HepG2 (cell line): ENCODE data around the gene MYOM1. TPM values are rescaled to one million over a fixed set of nuclear protein-coding genes. Genes with fewer than 3 reads are reported as not detected.

Experiments used
- AGO2 ChIP-seq: fragments of 200-400 bp; formaldehyde crosslinking; optimal IDR thresholded peaks from 2 replicates; pipeline ENCODE3; 2017; ENCODE audit warnings: mild to moderate bottlenecking, low read depth, low read length, moderate library complexity
- HOXA3 ChIP-seq: sonication (generic); formaldehyde crosslinking; IDR thresholded peaks from 2 replicates; pipeline ENCODE4 v1.5.0; 2020; ENCODE audit warnings: missing genetic modification reagents
- KMT2B ChIP-seq: IDR thresholded peaks from 2 replicates; pipeline ENCODE4 v1.6.1; 2016; ENCODE audit warnings: missing genetic modification reagents, missing compliant biosample characterization
- MED13 ChIP-seq: sonication (generic); formaldehyde crosslinking; IDR thresholded peaks from 2 replicates; pipeline ENCODE4 v1.5.0; 2020; ENCODE audit warnings: missing genetic modification reagents
- PLRG1 ChIP-seq: fragments of 450-650 bp; conservative IDR thresholded peaks from 2 replicates; pipeline ENCODE4 v1.6.1; 2016
- PRPF4 ChIP-seq: fragments of 200-400 bp; formaldehyde crosslinking; IDR thresholded peaks from 2 replicates; pipeline ENCODE4 v1.6.1; 2016; ENCODE audit warnings: low read length, low read depth; ENCODE audit not compliant: poor library complexity, severe bottlenecking
- RARA ChIP-seq: IDR thresholded peaks from 2 replicates; pipeline ENCODE4 v1.6.1; 2016; ENCODE audit warnings: missing genetic modification reagents, missing compliant biosample characterization
- SRSF4 ChIP-seq: fragments of 200-400 bp; formaldehyde crosslinking; IDR thresholded peaks from one replicate; pipeline ENCODE4 v1.6.1; 2018; ENCODE audit warnings: mild to moderate bottlenecking, low read depth, low read length, moderate library complexity; ENCODE audit not compliant: poor library complexity, severe bottlenecking
- TMF1 ChIP-seq: sonication (generic); formaldehyde crosslinking; IDR thresholded peaks from 2 replicates; pipeline ENCODE4 v1.8.1; 2022; ENCODE audit warnings: low read depth, missing genetic modification reagents
- ZFY ChIP-seq: sonication (generic); formaldehyde crosslinking; IDR thresholded peaks from 2 replicates; pipeline ENCODE4 v1.4.0; 2020; ENCODE audit warnings: missing genetic modification reagents
- ZNF552 ChIP-seq: sonication (generic); formaldehyde crosslinking; IDR thresholded peaks from 2 replicates; pipeline ENCODE4 v1.9.0; 2022; ENCODE audit warnings: missing genetic modification reagents, mild to moderate bottlenecking, borderline replicate concordance
- ZNF747 ChIP-seq: sonication (generic); formaldehyde crosslinking; IDR thresholded peaks from 2 replicates; pipeline ENCODE4 v1.8.1; 2023; ENCODE audit warnings: missing genetic modification reagents, mild to moderate bottlenecking, borderline replicate concordance
- ZNF766 ChIP-seq: sonication (generic); formaldehyde crosslinking; IDR thresholded peaks from 2 replicates; pipeline ENCODE4 v1.5.0; 2020; ENCODE audit warnings: missing genetic modification reagents, borderline replicate concordance
- polyA plus RNA-seq, 8 experiments: library from polyadenylated mRNA; depleted of rRNA in 3 of 8; stranded (reverse) in 7 of 8; unstranded in 1 of 8; fragments of >200 nt; fragmentation: Illumina TruSeq in 4 of 8; extraction: Trizol in 4 of 8; gene quantifications; 2 replicates each; pipeline versions ENCODE4 v1.2.1 to v1.2.3, GENCODE V29; 2011 to 2016; ENCODE audit warnings: low read depth in 4 of 8, missing spikeins in 1 of 8, mixed read lengths in 1 of 8; ENCODE audit not compliant: insufficient read depth in 1 of 8
- total RNA-seq, 5 experiments: library from RNA; depleted of rRNA; stranded (reverse); fragments of >200 nt; fragmentation: Illumina TruSeq; extraction: Trizol; gene quantifications; 2 replicates each; pipeline ENCODE4 v1.2.3, GENCODE V29; 2016; ENCODE audit warnings: low read depth in 1 of 5
- TF ChIP-seq, protein P1 (sequence below): sonication (generic); formaldehyde crosslinking; IDR thresholded peaks from 2 replicates; pipeline ENCODE4 v1.5.0; 2020; ENCODE audit warnings: missing genetic modification reagents, mild to moderate bottlenecking, borderline replicate concordance
- TF ChIP-seq, protein P2 (sequence below): IDR thresholded peaks from 2 replicates; pipeline ENCODE4 v1.6.1; 2016; ENCODE audit warnings: low read depth, borderline replicate concordance
- TF ChIP-seq, protein P3 (sequence below): sonication (generic); formaldehyde crosslinking; IDR thresholded peaks from 2 replicates; pipeline ENCODE4 v1.8.0; 2022; ENCODE audit warnings: low read depth, missing genetic modification reagents
- TF ChIP-seq, protein P4 (sequence below): sonication (generic); formaldehyde crosslinking; IDR thresholded peaks from 2 replicates; pipeline ENCODE4 v1.5.0; 2020; ENCODE audit warnings: mild to moderate bottlenecking, missing genetic modification reagents
- TF ChIP-seq, protein P5 (sequence below): sonication (generic); formaldehyde crosslinking; IDR thresholded peaks from 2 replicates; pipeline ENCODE4 v1.8.1; 2022; ENCODE audit warnings: low read depth, mild to moderate bottlenecking, missing genetic modification reagents
- TF ChIP-seq, protein P6 (sequence below): sonication (generic); formaldehyde crosslinking; IDR thresholded peaks from 2 replicates; pipeline ENCODE4 v1.4.0; 2020; ENCODE audit warnings: missing genetic modification reagents

MYOM1 gene
- total and polyA plus RNA-seq, 2 of the 13 experiments (the other 11 are each of a cell fraction or from before 2014, with no cell fraction given) = 0.46 to 0.98 TPM

DNA sequence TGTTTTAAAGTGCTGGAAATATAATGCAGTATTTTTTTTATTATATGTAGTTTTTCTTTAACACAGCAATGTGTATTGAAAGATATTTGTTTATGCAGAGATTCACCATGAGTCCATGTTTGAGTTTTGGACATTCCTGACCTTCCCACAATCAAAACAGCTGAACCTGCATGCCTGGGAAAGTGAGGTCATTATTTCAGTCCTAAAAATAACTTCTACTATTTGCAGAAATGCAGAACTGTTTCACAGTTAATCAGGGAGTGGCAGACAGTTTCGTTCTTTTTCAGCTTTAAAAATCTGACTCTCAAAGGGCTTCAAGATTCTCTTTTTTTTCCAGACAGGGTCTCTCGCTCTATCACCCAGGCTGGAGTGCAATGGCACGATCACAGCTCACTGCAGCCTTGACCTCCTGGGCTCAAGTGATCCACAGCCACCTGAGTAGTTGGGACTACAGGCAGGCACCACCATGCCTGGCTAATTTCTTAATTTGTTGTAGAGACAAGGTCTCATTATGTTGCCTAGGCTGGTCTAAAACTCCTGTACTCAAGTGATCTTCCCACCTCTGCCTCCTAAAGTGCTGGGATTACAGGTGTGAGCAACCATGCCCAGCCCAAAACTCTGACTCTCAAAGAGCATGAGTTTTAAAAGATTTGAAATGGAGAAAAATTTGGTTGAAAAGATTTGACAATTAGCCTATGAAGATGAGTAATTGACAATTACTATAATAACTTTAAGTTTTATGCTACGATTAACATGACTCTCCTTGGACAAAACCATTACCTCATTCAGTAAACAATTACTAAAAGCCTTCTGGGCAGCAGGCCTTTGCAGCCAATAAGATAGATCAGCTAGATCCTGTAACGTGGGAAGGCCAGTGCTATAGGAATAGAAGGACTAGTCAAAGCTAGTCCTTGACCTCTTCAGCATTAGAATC is 37.2 kb upstream of the MYOM1 start (continued):
- TF ChIP-seq, protein P1, sequence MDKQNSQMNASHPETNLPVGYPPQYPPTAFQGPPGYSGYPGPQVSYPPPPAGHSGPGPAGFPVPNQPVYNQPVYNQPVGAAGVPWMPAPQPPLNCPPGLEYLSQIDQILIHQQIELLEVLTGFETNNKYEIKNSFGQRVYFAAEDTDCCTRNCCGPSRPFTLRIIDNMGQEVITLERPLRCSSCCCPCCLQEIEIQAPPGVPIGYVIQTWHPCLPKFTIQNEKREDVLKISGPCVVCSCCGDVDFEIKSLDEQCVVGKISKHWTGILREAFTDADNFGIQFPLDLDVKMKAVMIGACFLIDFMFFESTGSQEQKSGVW (CRISPR knock-in tag) = no peak
- TF ChIP-seq MED13 (CRISPR knock-in tag) (no peak), SRSF4 (no peak), TMF1 (no peak), ZFY (CRISPR knock-in tag) (no peak), PRPF4 (no peak), KMT2B (CRISPR knock-in tag) (no peak), HOXA3 (CRISPR knock-in tag) (no peak), AGO2 (no peak), RARA (CRISPR knock-in tag) (peak; percentile 77), ZNF552 (CRISPR knock-in tag) (no peak), ZNF747 (no peak), PLRG1 (no peak), ZNF766 (CRISPR knock-in tag) (0 out of 2 replicates have a peak, but pooled peaks have one; percentile 37)
- TF ChIP-seq, protein P2, sequence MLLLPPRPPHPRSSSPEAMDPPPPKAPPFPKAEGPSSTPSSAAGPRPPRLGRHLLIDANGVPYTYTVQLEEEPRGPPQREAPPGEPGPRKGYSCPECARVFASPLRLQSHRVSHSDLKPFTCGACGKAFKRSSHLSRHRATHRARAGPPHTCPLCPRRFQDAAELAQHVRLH (CRISPR knock-in tag) = no peak
- TF ChIP-seq, protein P3, sequence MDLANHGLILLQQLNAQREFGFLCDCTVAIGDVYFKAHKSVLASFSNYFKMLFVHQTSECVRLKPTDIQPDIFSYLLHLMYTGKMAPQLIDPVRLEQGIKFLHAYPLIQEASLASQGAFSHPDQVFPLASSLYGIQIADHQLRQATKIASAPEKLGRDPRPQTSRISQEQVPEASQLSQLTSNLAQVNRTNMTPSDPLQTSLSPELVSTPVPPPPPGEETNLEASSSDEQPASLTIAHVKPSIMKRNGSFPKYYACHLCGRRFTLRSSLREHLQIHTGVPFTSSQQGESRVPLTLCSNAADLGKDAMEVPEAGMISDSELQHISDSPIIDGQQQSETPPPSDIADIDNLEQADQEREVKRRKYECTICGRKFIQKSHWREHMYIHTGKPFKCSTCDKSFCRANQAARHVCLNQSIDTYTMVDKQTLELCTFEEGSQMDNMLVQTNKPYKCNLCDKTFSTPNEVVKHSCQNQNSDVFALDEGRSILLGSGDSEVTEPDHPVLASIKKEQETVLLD (CRISPR knock-in tag) = no peak
- TF ChIP-seq, protein P4, sequence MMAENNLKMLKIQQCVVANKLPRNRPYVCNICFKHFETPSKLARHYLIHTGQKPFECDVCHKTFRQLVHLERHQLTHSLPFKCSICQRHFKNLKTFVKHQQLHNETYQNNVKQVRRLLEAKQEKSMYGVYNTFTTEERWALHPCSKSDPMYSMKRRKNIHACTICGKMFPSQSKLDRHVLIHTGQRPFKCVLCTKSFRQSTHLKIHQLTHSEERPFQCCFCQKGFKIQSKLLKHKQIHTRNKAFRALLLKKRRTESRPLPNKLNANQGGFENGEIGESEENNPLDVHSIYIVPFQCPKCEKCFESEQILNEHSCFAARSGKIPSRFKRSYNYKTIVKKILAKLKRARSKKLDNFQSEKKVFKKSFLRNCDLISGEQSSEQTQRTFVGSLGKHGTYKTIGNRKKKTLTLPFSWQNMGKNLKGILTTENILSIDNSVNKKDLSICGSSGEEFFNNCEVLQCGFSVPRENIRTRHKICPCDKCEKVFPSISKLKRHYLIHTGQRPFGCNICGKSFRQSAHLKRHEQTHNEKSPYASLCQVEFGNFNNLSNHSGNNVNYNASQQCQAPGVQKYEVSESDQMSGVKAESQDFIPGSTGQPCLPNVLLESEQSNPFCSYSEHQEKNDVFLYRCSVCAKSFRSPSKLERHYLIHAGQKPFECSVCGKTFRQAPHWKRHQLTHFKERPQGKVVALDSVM = no peak
- TF ChIP-seq, protein P5, sequence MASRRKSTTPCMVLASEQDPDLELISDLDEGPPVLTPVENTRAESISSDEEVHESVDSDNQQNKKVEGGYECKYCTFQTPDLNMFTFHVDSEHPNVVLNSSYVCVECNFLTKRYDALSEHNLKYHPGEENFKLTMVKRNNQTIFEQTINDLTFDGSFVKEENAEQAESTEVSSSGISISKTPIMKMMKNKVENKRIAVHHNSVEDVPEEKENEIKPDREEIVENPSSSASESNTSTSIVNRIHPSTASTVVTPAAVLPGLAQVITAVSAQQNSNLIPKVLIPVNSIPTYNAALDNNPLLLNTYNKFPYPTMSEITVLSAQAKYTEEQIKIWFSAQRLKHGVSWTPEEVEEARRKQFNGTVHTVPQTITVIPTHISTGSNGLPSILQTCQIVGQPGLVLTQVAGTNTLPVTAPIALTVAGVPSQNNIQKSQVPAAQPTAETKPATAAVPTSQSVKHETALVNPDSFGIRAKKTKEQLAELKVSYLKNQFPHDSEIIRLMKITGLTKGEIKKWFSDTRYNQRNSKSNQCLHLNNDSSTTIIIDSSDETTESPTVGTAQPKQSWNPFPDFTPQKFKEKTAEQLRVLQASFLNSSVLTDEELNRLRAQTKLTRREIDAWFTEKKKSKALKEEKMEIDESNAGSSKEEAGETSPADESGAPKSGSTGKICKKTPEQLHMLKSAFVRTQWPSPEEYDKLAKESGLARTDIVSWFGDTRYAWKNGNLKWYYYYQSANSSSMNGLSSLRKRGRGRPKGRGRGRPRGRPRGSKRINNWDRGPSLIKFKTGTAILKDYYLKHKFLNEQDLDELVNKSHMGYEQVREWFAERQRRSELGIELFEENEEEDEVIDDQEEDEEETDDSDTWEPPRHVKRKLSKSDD = no peak
- TF ChIP-seq, protein P6, sequence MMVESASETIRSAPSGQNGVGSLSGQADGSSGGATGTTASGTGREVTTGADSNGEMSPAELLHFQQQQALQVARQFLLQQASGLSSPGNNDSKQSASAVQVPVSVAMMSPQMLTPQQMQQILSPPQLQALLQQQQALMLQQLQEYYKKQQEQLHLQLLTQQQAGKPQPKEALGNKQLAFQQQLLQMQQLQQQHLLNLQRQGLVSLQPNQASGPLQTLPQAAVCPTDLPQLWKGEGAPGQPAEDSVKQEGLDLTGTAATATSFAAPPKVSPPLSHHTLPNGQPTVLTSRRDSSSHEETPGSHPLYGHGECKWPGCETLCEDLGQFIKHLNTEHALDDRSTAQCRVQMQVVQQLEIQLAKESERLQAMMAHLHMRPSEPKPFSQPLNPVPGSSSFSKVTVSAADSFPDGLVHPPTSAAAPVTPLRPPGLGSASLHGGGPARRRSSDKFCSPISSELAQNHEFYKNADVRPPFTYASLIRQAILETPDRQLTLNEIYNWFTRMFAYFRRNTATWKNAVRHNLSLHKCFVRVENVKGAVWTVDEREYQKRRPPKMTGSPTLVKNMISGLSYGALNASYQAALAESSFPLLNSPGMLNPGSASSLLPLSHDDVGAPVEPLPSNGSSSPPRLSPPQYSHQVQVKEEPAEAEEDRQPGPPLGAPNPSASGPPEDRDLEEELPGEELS = peak; percentile 38; the same call in 1 of the 2 replicates
